G401 (cell line): Measurements from ENCODE around the gene KCNJ18. TPM values are rescaled to one million over a fixed set of nuclear protein-coding genes. Genes with fewer than 3 reads are reported as not detected.
"Not testable (repeated sequence)": the region's sequence is repeated elsewhere in the genome, so short reads cannot be mapped to it uniquely, and the experiment has no call there.

Experiments used
- DNase-seq: peaks from one replicate; pipeline ENCODE4 v3.0.0-alpha.2; 2015; ENCODE audit warnings: low spot score
- in situ Hi-C: cut with HindIII; loops from 2 replicates; pipeline ENCODE4 v1.10.0; 2016; ENCODE audit warnings: low sequenced_read_pairs, mixed read lengths
- total RNA-seq: library from RNA; depleted of rRNA; stranded (reverse); fragments of >200 nt; shearing (Covaris generic); gene quantifications from 2 replicates; pipeline ENCODE4 v1.2.3, GENCODE V29; 2014

Gene KCNJ18
- total RNA-seq, 1 experiment from 2014 or later: not detected

DNA sequence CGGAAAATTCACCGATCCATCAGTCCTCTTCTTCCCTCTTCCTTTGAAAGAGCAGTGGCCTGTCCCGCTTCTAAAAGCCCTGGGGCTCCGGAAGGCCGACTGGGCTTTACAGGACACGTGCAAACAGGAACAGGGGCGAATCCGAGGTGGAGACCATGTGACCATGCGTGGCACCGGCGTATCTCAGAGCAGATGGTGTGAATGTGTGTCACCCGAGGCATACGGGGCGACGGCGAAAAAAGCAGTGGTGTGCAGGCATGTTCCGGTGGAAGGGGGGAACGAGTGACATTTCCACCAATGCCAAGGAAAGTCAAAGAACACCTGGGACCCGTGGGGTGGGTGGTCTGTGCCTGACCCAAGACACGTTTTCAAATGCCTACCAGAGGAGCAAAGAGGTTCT, 10.7 kb upstream of the KCNJ18 start:
- DNase-seq, in situ Hi-C loops: not testable (repeated sequence)

DNA sequence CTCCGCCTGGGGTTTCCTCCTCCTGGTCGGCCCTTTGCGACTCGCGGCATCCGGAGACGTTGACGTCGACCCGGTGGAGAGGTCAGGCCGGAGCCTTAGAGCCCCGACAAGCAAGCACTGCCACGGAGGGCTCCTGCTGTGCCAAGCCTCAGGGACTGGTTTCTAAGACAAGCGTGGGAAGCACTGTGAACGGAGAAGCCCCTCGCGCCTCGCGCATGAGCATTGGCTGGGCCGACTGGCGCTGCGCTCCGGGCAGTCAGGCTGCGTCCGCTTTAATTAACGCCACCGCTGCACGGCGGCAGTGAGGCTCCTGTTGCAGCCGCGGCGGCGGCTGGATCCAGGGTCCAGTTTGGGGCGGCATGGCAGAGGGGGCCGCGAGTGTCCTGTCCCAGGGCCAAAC, 10.2 kb upstream of the KCNJ18 start:
- in situ Hi-C loops: not testable (repeated sequence)

DNA sequence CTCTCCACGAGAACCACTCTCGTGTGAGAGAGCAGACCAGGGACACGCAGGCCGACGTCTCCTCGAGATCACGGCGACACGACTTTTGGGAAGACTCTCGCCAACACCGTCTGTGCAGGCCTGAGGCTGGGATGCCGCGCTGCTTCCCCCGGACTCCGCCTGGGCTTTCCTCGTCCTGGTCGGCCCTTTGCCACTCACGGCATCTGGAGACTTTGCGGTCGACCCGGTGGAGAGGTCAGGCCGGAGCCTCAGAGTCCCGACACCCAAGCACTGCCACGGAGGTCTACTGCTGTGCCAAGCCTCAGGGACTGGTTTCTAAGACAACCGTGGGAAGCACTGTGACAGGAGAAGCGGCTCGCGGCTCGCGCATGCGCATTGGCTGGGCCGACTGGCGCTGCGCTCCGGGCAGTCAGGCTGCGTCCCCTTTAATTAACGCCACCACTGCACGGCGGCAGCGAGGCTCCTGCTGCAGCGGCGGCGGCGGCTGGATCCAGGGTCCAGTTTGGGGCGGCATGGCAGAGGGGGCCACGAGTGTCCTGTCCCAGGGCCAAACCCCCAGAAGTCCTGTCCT, 9.1 kb upstream of the KCNJ18 start:
- in situ Hi-C loops, DNase-seq: not testable (repeated sequence)

More for the DNA sequence above, 10.2 kb upstream of the KCNJ18 start:
- DNase-seq: not testable (repeated sequence)

DNA sequence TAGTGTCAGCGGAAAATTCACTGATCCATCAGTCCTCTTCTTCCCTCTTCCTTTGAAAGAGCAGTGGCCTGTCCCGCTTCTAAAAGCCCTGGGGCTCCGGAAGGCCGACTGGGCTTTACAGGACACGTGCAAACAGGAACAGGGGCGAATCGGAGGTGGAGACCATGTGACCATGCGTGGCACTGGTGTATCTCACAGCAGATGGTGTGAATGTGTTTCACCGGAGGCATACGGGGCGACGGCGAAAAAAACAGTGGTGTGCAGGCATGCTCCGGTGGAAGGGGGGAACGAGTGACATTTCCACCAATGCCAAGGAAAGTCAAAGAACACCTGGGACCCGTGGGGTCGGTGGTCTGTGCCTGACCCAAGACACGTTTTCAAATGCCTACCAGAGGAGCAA, 8.4 kb upstream of the KCNJ18 start:
- DNase-seq, in situ Hi-C loops: not testable (repeated sequence)

DNA sequence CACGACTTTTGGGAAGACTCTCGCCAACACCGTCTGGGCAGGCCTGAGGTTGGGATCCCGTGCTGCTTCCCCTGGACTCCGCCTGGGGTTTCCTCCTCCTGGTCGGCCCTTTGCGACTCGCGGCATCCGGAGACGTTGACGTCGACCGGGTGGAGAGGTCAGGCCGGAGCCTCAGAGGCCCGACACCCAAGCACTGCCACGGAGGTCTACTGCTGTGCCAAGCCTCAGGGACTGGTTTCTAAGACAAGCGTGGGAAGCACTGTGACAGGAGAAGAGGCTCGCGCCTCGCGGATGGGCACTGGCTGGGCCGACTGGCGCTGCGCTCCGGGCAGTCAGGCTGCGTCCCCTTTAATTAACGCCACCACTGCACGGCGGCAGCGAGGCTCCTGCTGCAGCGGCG, 7.9 kb upstream of the KCNJ18 start:
- in situ Hi-C loops, DNase-seq: not testable (repeated sequence)

DNA sequence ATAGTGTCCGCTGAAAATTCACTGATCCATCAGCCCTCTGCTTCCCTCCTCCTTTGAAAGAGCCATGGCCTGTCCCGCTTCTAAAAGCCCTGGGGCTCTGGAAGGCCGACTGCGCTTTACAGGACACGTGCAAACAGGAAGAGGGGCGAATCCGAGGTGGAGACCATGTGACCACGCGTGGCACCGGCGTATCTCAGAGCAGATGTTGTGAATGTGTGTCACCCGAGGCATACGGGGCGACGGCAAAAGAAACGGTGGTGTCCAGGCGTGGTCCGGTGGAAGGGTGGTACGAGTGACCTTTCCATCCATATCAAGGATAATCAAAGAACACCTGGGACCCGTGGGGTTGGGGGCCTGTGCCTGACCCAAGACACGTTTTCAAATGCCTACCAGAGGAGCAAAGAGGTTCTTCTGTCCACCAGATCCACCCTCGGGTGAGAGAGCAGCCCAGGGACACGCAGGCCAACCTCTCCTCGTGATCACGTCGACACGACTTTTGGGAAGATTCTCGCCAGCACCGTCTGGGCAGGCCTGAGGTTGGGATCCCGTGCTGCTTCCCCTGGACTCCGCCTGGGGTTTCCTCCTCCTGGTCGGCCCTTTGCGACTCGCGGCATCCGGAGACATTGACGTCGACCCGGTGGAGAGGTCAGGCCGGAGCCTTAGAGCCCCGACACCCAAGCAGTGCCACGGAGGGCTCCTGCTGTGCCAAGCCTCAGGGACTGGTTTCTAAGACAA, 7.1 kb upstream of the KCNJ18 start:
- DNase-seq, in situ Hi-C loops: not testable (repeated sequence)

DNA sequence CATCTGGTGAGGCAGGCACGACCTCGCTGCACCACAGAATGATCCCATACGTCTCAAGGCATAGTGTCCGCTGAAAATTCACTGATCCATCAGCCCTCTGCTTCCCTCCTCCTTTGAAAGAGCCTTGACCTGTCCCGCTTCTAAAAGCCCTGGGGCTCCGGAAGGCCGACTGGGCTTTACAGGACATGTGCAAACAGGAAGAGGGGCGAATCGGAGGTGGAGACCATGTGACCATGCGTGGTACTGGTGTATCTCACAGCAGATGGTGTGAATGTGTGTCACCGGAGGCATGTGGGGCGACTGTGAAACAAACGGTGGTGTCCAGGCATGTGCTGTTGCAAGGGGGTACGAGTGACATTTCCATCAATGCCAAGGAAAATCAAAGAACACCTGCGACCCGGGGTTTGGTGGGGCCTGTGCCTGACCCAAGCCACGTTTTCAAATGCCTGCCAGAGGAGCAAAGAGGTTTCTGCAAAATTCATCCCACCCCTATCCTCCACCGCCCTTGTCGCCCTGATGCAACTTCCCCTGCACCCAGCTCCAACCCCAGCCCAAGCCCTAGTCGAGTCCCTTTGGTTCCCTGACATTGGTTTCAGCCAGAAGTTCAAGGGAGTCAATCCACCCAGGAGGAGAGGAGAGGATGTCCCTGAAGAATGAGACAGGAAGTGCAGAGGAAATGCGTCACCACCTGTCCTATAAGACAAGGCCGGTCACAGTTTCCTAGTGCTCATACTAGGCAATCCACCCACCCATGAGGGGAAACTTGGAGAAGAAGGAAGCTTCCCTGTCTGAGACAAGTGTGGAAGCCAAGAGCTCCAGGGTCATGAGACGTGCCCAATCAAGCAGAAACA, 5.9 kb upstream of the KCNJ18 start:
- no peak for DNase-seq

DNA sequence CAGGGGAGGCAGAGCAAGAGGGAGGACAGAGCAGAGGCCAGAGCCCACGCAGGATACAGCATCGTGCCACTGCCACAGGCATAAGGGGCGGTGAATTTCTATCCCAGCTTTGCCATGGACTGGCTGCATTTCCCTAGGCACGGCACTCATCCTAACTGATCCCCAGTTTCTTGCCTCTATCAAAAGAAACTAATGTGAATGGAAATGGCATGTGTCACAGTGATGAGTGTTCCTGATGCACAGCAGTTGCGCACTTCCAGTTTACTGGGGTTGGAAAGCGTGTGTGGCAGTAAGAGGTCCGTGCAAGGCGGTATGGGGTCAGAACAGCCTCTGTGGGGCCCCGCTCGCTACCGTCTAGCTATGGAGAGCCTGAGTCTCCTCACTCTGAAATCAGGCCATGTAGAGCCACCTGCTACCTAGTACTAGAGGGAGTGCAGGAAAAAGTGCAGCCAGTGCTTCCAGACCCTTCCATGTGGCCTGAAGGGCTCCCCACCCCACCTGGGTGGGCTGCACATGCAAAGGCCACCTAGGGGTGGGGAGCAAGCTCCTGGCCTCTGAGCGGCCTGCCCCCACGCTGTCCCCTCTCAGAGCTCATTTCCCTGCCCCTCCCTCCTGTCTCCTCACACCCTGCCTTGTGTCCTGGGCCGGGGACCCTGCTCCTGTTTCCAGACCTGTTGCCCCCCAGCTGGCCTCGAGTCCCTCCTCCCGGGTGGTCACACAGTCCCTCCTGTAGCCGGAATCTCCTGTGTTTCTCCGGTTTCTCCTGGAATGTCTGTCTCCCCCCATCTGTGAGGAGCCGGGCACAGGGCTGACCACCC, 5.0 kb upstream of the KCNJ18 start:
- in situ Hi-C loops: no loop called here
- DNase-seq: no peak

More for the DNA sequence above, 5.9 kb upstream of the KCNJ18 start:
- in situ Hi-C loops: no loop called here

DNA sequence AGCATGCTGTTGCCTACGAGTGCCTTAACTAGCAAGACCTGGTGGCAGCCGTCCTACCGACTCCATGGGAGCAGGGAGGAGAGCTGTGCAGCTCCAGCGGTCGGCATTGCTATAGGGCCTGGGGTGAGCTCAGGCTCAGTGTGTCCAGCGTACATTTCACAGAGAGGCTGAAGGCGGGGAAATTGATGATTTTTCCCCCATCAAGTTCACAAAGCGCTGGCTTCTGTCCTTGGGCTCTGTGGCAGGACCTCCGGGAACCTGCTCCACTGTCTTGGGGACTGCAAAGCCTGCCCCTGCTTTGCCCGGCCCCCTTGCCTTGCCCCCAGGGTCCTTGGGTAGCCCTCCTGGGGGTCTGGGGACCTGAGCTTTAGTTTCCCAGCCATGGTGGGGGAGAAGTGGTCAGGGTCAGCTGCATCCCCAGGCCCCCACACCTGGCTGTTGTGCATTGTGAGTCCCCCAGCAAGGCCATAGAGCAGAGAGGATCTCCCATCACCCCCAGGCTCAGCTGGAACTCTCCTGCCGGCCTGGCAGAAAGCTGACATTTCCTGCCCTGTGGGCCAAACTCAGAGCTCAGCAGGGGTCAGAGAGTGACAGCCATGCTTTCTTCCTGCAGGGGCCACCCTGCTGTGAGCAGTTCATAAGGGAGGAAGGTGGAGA, 3.9 kb upstream of the KCNJ18 start:
- in situ Hi-C loops: no loop called here
- no peak for DNase-seq

DNA sequence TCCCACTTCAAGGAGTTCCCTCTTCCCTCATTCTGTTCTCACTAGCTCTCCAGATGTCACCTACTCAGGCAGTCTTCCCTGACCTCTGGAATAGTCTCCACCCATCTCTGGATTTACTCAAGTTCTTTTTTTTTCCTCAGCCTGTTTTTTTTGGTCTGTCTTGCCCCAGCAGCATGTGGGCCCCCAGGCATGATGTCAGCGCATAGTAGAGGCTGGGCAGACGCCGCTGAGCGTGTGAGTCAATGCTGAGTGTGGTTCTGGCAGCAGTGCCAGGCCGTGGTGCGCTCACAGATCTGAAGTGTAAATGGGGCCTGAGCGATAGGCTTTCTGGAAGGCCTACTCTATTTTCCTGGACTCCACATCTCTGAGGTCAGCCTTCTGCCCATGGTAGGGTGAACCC, 2.7 kb upstream of the KCNJ18 start:
- in situ Hi-C loops: no loop called here
- peak; percentile 41 for DNase-seq

DNA sequence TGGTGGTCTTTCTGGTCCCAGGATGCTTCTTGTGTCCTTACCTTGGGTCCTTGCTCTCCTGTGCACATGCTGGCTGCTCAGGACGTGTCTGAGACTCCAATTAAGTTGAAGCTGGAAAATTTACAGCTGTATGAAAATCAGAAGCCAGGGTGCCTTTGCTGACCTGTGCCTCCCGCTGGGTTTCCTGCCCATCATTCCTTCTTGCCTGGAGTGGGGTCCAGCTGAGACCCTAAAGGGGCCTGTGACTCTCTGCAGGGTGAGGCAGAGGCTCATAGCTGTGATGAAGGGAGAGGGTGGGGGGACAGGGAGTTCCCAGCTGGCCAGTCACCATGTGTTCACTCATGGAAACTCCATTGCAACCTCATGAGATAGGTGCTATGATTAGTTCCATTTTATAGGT, 1.5 kb upstream of the KCNJ18 start:
- DNase-seq, in situ Hi-C loops: not testable (repeated sequence)

DNA sequence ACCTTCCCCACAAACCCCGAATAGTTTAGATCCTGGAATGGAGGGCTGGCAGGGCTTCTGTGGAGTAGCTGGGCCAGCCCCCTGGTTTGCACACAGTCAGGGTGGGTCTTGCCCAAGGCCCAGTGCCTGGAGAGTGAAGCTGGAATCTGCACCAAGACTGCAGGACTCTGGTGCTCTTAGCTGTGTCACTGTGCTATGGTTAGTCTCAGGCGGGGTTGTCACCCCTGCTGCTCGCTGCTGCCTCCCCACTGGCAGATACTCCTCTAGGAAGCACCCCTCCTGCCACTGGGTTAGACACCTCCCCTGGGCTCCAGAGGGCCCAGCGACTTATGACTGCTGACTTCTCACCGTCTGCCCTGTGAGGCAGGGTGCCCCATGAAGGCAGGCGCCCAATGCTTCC, 842 bp upstream of the KCNJ18 start:
- DNase-seq, in situ Hi-C loops: not testable (repeated sequence)

DNA sequence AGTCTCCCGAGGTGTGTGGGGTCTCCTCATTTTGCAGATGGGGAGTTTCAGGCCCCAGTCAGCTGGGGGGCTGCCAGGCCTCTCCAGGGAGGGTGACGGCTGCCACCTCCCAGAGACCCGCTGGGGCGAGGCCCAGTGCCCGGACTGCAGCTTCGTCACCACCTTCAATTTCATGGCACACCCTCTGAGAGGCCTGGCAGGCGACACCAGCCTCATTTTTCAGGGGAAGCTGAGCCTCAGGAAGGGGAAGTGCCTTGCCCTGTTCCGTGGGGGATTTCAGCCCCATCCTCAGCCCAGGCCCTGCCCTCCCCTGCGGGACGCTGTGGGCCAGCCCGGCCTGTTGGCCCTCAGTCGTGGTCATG, 362 bp downstream of the KCNJ18 start:
- in situ Hi-C loops, DNase-seq: not testable (repeated sequence)

DNA sequence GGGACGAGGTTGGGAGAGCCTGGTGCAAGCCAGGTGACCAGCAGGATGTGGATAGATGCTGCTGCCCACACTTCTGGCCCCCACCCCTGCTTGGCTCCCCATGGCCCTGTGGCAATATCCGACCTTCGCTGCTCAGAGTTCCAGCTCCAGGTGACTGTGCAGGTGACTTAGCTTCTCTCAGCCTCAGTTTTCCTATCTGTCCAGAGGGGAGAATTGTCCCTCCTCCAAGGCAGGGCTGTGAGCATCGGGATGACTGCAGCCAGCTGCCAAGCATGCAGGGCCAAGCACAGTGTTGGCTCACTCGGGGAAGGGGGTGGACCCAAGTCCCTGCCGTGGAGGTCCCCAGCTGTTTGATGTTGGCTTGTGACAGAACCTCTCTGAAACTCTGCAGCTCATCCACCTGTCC, 1.1 kb downstream of the KCNJ18 start:
- DNase-seq, in situ Hi-C loops: not testable (repeated sequence)

DNA sequence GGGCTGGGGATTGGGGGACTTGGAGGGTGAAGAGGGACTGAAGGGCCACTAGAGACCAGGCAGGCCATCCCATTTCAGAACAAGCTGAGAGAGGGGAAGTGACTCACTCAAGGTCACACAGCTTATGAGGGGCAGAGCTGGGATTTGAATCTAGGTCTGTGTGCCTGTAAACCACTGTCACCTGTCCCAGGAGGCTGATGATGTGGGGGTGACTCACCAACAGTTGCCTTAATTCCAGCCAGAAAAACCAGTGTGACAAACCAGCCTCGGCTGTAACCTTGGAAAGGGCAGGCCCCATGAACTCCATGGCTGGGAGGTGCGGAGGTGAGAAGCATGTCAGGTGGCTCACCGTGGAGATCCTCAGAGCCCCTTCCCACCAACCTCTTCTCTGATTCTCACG, 1.6 kb downstream of the KCNJ18 start:
- DNase-seq, in situ Hi-C loops: not testable (repeated sequence)

DNA sequence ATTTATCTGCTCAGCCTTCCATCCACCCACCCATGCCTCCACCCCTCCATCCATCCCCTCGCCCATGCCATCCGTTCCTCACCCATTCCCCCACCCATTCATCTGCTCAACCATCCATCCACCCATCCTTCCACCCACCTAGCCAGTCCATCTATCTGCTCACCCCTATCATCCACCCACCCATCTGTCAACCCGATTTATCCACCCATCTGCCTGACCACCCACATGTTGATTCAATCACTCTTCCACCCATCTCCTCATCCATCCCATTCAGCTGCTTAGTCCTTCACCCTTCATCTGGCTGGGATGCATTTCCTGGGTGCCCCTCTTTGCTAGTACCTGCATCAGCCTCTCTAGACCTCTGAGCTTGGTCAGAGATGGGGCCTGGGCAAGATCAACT, 3.9 kb downstream of the KCNJ18 start:
- DNase-seq, in situ Hi-C loops: not testable (repeated sequence)

DNA sequence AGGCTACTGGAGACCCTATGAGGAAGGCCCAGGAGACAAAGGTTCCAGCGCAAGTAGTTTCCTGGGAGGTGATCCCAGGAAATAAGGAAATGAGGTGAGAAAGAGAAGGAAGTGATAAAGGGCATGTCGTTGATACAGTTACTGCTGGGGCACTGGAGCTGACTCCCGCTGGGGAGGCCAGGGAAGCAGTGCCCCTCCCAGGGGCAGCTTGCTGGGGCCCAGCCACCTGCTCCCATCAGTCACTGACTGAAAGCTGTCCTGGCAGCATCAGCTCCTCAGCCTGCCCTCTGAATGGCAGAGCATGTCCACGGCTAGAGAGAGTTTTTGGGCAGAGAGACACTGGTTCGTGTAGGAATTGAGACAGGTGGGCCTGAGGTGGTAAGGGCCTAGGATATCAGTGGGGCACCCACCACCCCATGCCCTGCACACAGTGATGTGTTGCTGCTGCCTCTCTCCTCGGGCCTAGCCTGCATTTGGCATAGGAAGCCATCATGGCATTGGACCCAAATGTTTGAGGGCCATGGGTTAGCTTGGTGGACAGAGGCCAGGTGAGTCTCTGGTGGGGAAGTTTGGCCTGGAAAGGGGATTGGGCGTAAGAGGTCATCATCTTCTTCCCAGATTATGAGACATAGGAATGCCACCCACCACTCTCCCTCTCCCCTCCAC, 4.7 kb downstream of the KCNJ18 start:
- DNase-seq, in situ Hi-C loops: not testable (repeated sequence)

DNA sequence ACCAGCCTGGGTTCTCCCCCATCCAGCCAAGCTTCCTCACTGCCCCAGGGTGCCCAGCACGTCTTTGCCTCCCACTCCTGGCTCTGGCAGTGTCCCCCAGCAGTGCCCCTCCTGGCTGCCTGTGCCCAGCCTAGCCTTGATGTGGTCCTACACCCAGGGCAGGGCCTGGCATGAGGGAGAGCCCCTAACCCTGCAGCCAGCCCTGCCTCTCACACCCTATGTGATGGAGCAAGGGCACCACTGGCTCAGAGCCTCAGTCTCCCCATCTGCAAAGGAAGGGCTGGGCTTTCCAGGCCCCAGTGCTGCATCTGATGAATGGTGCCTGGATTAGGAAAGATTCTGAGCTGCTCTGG, 5.2 kb downstream of the KCNJ18 start:
- in situ Hi-C loops, DNase-seq: not testable (repeated sequence)
